CD4-positive, alpha-beta T cell (primary cell): ENCODE results near the gene KIF27. TPM values are rescaled to one million over a fixed set of nuclear protein-coding genes. Genes with fewer than 3 reads are reported as not detected.
A peak's percentile ranks its signal among the peaks of the same experiment; 100 is the strongest.

ENCODE experiments used
- ATAC-seq: fragments of 200-7000 bp; cut with Tn5 transposase; one replicate; pipeline ENCODE4 v1.10.0; 2022; ENCODE audit warnings: mild to moderate bottlenecking; ENCODE audit not compliant: poor library complexity
- CTCF ChIA-PET: fragments of 350-600 bp; sonication (Branson Sonifier 250); formaldehyde crosslinking; loops from one replicate; lab custom pipeline; 2021; ENCODE audit warnings: antibody characterized with exemption, inconsistent platforms; lab: Charles Lee
- POLR2A ChIA-PET: fragments of 350-600 bp; sonication (Branson Sonifier 250); formaldehyde crosslinking; loops from one replicate; lab custom pipeline; 2021; ENCODE audit warnings: antibody characterized with exemption, inconsistent platforms; lab: Charles Lee
- DNase-seq, 14 experiments: peaks; one replicate each; pipeline ENCODE4 v3.0.0-alpha.2; 2013 to 2020; ENCODE audit warnings: mixed read lengths in 2 of 14
- H3K27ac ChIP-seq, 2 donors: one replicate each; pipeline versions ENCODE4 v1.5.1 to v1.7.0; 2013; ENCODE audit warnings: low read length in 2 of 2, low read depth in 1 of 2, mild to moderate bottlenecking in 1 of 2
- H3K27me3 ChIP-seq, 2 experiments: 1 replicate in 1 of 2; 2 replicates in 1 of 2; pipeline versions ENCODE4 v1.6.1 to v1.7.0; 2013; ENCODE audit warnings: low read length in 2 of 2, control low read depth in 1 of 2, mild to moderate bottlenecking in 1 of 2, moderate library complexity in 1 of 2; ENCODE audit not compliant: insufficient read depth in 2 of 2, control insufficient read depth in 1 of 2
- H3K36me3 ChIP-seq: one replicate; pipeline ENCODE4 v1.6.1; 2013; ENCODE audit warnings: low read length, control low read depth; ENCODE audit not compliant: insufficient read depth
- H3K4me1 ChIP-seq: one replicate; pipeline ENCODE4 v1.6.1; 2013; ENCODE audit warnings: low read length, control low read depth; ENCODE audit not compliant: insufficient read depth
- H3K4me3 ChIP-seq: one replicate; pipeline ENCODE4 v1.5.1; 2013; ENCODE audit warnings: mild to moderate bottlenecking, low read length, moderate library complexity
- H3K9me3 ChIP-seq, 2 experiments: 1 replicate in 1 of 2; 2 replicates in 1 of 2; pipeline versions ENCODE4 v1.6.1 to v1.7.0; 2013; ENCODE audit warnings: low read length in 2 of 2, mild to moderate bottlenecking in 2 of 2, control low read depth in 1 of 2, moderate library complexity in 1 of 2; ENCODE audit not compliant: control insufficient read depth in 1 of 2, insufficient read depth in 1 of 2
- H3K27ac Mint-ChIP-seq: one replicate; pipeline ENCODE4 v1.8.0; 2020; ENCODE audit warnings: mixed read lengths
- H3K27me3 Mint-ChIP-seq: one replicate; pipeline ENCODE4 v1.8.0; 2021; ENCODE audit warnings: mixed read lengths
- H3K36me3 Mint-ChIP-seq: one replicate; pipeline ENCODE4 v1.8.0; 2021; ENCODE audit warnings: low read depth, mixed read lengths
- H3K4me1 Mint-ChIP-seq: one replicate; pipeline ENCODE4 v1.8.0; 2021; ENCODE audit warnings: low read depth, mixed read lengths
- H3K4me3 Mint-ChIP-seq: one replicate; pipeline ENCODE4 v1.8.0; 2020; ENCODE audit warnings: mild to moderate bottlenecking, mixed read lengths
- H3K9me3 Mint-ChIP-seq: one replicate; pipeline ENCODE4 v1.8.0; 2020; ENCODE audit warnings: mixed read lengths
- intact Hi-C, 2 experiments: fragments of 100-400 bp; cut with DNase I in 1 of 2; cut with micrococcal nuclease in 1 of 2; formaldehyde crosslinking; loops; one replicate each; pipeline versions ENCODE4 v1.15.1 to v1.9.0; 2023 to 2025; cut with DNase I, micrococcal nuclease
- total RNA-seq, 174 experiments: library from RNA in 2 of 174; stranded (reverse) in 2 of 174; gene quantifications; one replicate each; pipeline ENCODE4 v1.2.3 and lab custom pipeline; 2021 to 2026
- TF ChIP-seq, protein P1 (sequence below): fragments of 200-600 bp; IDR thresholded peaks from one replicate; pipeline ENCODE4 v1.8.0; 2022; ENCODE audit warnings: antibody characterized with exemption, mild to moderate bottlenecking

KIF27 gene
- total RNA-seq, 2 experiments from 2014 or later = 3.6 to 5.1 TPM

DNA sequence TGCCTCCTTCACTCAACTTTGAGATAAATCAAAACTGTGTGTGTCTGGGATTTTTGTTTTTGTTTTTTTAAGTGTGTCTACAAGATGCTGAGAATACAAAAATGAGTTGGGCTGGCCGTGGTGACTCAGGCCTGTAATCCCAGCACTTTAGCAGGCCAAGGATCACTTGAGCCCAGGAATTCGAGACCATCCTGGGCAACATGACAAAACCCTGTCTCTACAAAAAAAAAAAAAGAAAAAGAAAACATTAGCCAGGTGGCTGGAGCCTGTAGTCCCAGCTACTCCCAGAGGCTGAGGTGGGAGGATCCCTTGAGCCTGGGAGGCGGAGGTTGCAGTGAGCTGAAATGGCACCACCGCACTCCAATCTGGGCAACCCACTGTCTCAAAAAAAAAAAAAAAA, 37.8 kb upstream of the KIF27 start:
- no peaks in the 10 kb centered on the region for H3K9me3 ChIP-seq
- H3K27ac ChIP-seq = no peak overlapping the region
- H3K27me3 ChIP-seq = no peaks in the 10 kb centered on the region
- intact Hi-C loops = loop anchor here (2.0 to 5.0 kb wide), 2 partner anchors 18 to 37 kb away; partner anchors contain the start of gene KIF27 (in 2 of the 2)
- Mint-ChIP-seq H3K9me3 (no peaks in the 10 kb centered on the region), H3K27ac (no peak overlapping the region), H3K27me3 (no peaks in the 10 kb centered on the region), H3K4me3 (peak overlapping the region; percentile 13), H3K4me1 (peaks cover 23% of the 10 kb centered on the region), H3K36me3 (peaks cover 19% of the 10 kb centered on the region)
- H3K4me3 ChIP-seq = no peak overlapping the region
- POLR2A ChIA-PET = no interaction called here
- CTCF ChIA-PET = interaction anchor here (0.7 kb wide), 1 partner anchor 41 kb away, joined by 3 read pairs; no protein-coding TSS in a partner anchor
- no peaks in the 10 kb centered on the region for H3K36me3 ChIP-seq
- DNase-seq = no peak
- no peak for ATAC-seq
- TF ChIP-seq, protein P1, sequence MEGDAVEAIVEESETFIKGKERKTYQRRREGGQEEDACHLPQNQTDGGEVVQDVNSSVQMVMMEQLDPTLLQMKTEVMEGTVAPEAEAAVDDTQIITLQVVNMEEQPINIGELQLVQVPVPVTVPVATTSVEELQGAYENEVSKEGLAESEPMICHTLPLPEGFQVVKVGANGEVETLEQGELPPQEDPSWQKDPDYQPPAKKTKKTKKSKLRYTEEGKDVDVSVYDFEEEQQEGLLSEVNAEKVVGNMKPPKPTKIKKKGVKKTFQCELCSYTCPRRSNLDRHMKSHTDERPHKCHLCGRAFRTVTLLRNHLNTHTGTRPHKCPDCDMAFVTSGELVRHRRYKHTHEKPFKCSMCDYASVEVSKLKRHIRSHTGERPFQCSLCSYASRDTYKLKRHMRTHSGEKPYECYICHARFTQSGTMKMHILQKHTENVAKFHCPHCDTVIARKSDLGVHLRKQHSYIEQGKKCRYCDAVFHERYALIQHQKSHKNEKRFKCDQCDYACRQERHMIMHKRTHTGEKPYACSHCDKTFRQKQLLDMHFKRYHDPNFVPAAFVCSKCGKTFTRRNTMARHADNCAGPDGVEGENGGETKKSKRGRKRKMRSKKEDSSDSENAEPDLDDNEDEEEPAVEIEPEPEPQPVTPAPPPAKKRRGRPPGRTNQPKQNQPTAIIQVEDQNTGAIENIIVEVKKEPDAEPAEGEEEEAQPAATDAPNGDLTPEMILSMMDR = no peak
- H3K4me1 ChIP-seq = peaks cover 20% of the 10 kb centered on the region

DNA sequence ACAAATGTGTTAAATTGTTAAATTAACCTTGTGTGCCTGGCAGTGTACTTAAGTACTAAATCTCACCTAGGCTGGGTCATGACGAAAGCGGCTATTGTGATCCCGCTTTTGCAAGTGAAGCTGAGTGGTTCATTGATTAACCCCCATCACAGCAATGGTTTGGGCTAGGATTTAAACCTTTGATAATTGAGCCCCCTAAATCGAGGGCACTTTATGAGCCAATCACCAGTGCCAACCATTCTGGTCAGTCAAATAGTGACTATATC, 35.9 kb upstream of the KIF27 start:
- Mint-ChIP-seq H3K27ac (peak overlapping the region; percentile 93), H3K36me3 (peaks cover 21% of the 10 kb centered on the region), H3K4me3 (peak overlapping the region; percentile 98), H3K4me1 (peaks cover 23% of the 10 kb centered on the region), H3K27me3 (no peaks in the 10 kb centered on the region), H3K9me3 (no peaks in the 10 kb centered on the region)
- Histone ChIP-seq H3K4me1 (peaks cover 20% of the 10 kb centered on the region), H3K4me3 (peak overlapping the region; percentile 84), H3K27me3 (no peaks in the 10 kb centered on the region), H3K36me3 (no peaks in the 10 kb centered on the region), H3K9me3 (no peaks in the 10 kb centered on the region), H3K27ac (peak overlapping the region in 1 of 2 donors; percentile 82)
- no peak for ATAC-seq
- intact Hi-C loops = loop anchor here (2.0 to 5.0 kb wide), 2 partner anchors 24 to 35 kb away; partner anchors contain the start of genes KIF27 (in 2 of the 2), HNRNPK (in 1 of the 2) and RMI1 (in 1 of the 2)
- peak in 1 of 14 experiments; percentile 24 for DNase-seq
- ChIA-PET POLR2A (interaction anchor here (2.2 to 3.0 kb wide), 2 partner anchors 23 to 36 kb away, joined by 13 to 59 read pairs; partner anchors contain the start of genes HNRNPK, KIF27 and RMI1), CTCF (no interaction called here)
- TF ChIP-seq, protein P1 = no peak

DNA sequence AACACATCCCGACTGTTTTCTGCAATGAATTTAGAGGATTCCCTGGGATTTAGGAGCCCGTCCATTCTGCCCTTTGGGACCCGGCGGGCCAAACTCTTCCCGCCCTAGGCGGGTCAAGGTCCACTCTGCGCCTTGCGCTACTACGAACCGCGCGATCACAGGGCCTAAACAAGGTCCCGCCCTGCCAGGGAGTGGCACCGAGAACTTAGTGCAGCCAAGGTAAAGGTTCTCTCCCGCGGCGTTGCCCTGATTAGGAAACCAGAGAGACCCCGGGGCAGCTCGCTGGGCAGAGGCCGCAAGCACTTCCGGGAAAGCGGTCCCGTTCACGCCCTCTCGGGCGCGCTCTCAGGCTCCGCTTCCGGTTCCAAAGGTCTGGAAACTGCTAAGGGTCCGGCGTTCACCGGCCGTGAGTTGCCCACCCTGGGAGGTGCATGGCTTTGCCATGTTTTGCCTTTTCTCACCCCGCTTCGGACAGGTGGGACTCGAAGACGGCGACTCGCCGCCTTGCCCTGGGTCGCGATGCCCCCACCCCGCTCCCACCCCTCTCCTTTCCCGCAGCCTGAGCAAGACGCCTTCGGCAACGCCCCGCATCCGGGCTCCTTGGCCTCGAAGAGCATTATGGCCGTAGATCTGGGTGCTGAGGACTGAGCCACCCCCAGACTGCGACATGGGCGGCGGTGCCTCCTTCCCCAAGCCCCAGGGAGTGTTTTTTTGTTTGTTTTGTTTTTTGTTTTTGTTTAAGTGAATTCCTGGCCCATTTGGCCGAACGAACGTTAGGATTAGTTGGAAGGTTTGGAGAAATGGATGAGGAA, 35.4 kb upstream of the KIF27 start:
- peak overlapping the region; percentile 84 for H3K4me3 ChIP-seq
- Mint-ChIP-seq H3K36me3 (peaks cover 21% of the 10 kb centered on the region), H3K4me1 (peaks cover 23% of the 10 kb centered on the region), H3K27me3 (no peaks in the 10 kb centered on the region), H3K4me3 (peak overlapping the region; percentile 98), H3K9me3 (no peaks in the 10 kb centered on the region), H3K27ac (peak overlapping the region; percentile 93)
- POLR2A ChIA-PET = interaction anchor here (0.6 to 3.0 kb wide), 5 partner anchors 9 to 334 kb away, joined by 3 to 59 read pairs (median 4); partner anchors contain the start of genes HNRNPK, IDNK, KIF27 and RMI1
- intact Hi-C loops = loop anchor here (2.0 to 5.0 kb wide), 2 partner anchors 24 to 34 kb away; partner anchors contain the start of genes KIF27 (in 2 of the 2), HNRNPK (in 1 of the 2) and RMI1 (in 1 of the 2)
- peak overlapping the region; percentile 65 to 82 for H3K27ac ChIP-seq
- H3K4me1 ChIP-seq = peaks cover 20% of the 10 kb centered on the region
- H3K27me3 ChIP-seq = no peaks in the 10 kb centered on the region
- no peaks in the 10 kb centered on the region for H3K36me3 ChIP-seq
- DNase-seq (peak; percentile 12 to 75 (median 44)), ATAC-seq (peak; percentile 78)
- H3K9me3 ChIP-seq = no peaks in the 10 kb centered on the region
- CTCF ChIA-PET = no interaction called here
- TF ChIP-seq, protein P1 = no peak
